Measurements from ENCODE around the gene AFMID. TPM values are rescaled to one million over a fixed set of nuclear protein-coding genes. Genes with fewer than 3 reads are reported as not detected.

Gene AFMID
- total and polyA plus RNA-seq, 3 donors from 2014 or later: 36.1 to 82.2 (median 59.4) TPM

DNA sequence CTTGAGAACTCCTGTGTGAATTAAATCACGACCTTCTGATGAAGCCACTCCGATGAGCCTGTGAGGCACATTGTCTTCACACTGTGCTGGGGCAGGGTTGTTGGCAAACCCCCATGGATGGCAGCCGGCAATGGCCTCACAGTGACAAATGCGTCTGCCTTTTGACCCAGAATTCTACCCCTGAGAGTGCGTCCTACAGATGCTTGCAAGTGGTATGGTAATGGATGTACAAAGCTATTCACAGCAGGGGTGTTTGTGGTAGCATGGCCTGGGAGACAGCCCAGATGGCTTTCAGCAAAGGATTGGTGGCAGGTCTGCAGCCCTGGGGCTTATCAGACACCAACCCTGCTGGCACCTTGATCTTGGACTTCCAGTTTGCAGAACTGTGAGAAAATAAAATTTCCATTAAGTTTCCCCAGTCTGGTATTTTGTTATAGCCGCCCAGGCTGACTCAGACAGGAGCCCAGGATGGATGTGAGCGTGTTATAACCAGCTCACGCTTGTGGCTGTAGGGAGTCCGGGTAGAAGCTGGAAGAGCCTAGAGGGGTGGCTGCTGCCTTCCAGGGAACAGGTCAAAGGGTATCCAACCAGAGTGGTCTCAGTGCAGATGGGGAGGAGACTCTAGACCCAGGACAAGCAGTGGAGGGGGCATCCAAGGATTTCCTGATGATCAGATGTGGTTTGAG, 10.1 kb downstream of the AFMID start:
- no peak for DNase-seq
- H3K27ac ChIP-seq: no peak overlapping the region
- no peak for TF ChIP-seq POLR2A (IDR thresholded peaks at IDR 0.05)
- no peak for TF ChIP-seq CTCF (IDR thresholded peaks at IDR 0.05)
- H3K27me3 ChIP-seq: no peaks in the 10 kb centered on the region
- H3K9me3 ChIP-seq: no peaks in the 10 kb centered on the region
- H3K36me3 ChIP-seq (ENCODE audit: low read depth, missing control alignments): no peaks in the 10 kb centered on the region
- H3K4me3 ChIP-seq: no peak overlapping the region
- H3K4me1 ChIP-seq: no peaks in the 10 kb centered on the region
- 88 to 92% methylated on average over 9 of the region's 9 CpGs for WGBS, 2 donors
- intact Hi-C loops (cut with DNase I; ENCODE audit: low total_unique reads): no loop called here

GRCh38 chr17:78200451-78200850, 13.3 kb downstream of the AFMID start:
- no peaks in the 10 kb centered on the region for H3K27me3 ChIP-seq
- H3K27ac ChIP-seq: no peak overlapping the region
- intact Hi-C loops (cut with DNase I; ENCODE audit: low total_unique reads): no loop called here
- H3K4me1 ChIP-seq: no peaks in the 10 kb centered on the region
- H3K36me3 ChIP-seq (ENCODE audit: low read depth, missing control alignments): no peaks in the 10 kb centered on the region
- no peak for DNase-seq
- WGBS, 2 donors: 88 to 93% methylated on average over 6 of the region's 6 CpGs
- H3K9me3 ChIP-seq: no peaks in the 10 kb centered on the region
- TF ChIP-seq POLR2A (IDR thresholded peaks at IDR 0.05): no peak
- TF ChIP-seq CTCF (IDR thresholded peaks at IDR 0.05): no peak
- H3K4me3 ChIP-seq: no peak overlapping the region

DNA sequence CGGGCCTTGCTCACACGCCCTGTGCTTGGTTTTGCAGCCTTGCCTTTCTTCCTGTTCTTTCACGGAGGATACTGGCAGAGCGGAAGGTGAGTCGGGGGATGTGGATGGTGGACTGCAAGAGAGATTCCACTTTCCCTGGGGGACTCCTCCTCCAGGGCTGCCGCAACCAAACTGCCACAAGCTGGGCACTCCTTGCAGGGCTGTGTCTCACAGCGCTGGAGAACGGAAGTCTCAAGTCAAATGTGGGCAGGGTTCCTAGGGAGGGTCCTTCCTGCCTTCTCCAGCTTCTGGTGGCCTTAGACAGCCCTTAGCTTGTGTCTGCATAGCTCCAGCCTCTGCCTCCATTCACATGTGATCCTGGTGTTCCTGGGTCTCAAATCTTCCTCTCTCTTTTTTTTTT, 15.5 kb downstream of the AFMID start:
- Histone ChIP-seq H3K36me3 (ENCODE audit: low read depth, missing control alignments) (no peaks in the 10 kb centered on the region), H3K4me3 (no peak overlapping the region), H3K9me3 (no peaks in the 10 kb centered on the region), H3K27me3 (no peaks in the 10 kb centered on the region), H3K4me1 (no peaks in the 10 kb centered on the region), H3K27ac (no peak overlapping the region)
- TF ChIP-seq POLR2A (IDR thresholded peaks at IDR 0.05): no peak
- no peak for TF ChIP-seq CTCF (IDR thresholded peaks at IDR 0.05)
- WGBS, 2 donors: 87 to 94% methylated on average over 6 to 8 of the region's 8 CpGs
- intact Hi-C loops (cut with DNase I; ENCODE audit: low total_unique reads): no loop called here
- no peak for DNase-seq

GRCh38 chr17:78204387-78205123, 17.4 kb downstream of the AFMID start:
- Histone ChIP-seq H3K27me3 (no peaks in the 10 kb centered on the region), H3K4me3 (no peak overlapping the region), H3K4me1 (no peaks in the 10 kb centered on the region), H3K27ac (no peak overlapping the region), H3K36me3 (ENCODE audit: low read depth, missing control alignments) (no peaks in the 10 kb centered on the region), H3K9me3 (no peaks in the 10 kb centered on the region)
- DNase-seq: no peak
- intact Hi-C loops (cut with DNase I; ENCODE audit: low total_unique reads): no loop called here
- no peak for TF ChIP-seq POLR2A (IDR thresholded peaks at IDR 0.05)
- TF ChIP-seq CTCF (IDR thresholded peaks at IDR 0.05): no peak
- WGBS, 2 donors: 90 to 91% methylated on average over 15 to 22 of the region's 22 CpGs
